H1 (cell line): ENCODE data around the gene LEKR1. TPM values are rescaled to one million over a fixed set of nuclear protein-coding genes. Genes with fewer than 3 reads are reported as not detected.

ENCODE experiments used
- CTCF ChIA-PET: fragments of 300-600 bp; sonication (Branson Sonifier 250); formaldehyde crosslinking; loops from one replicate; lab custom pipeline; 2021; ENCODE audit not compliant: partially characterized antibody; lab: Charles Lee
- POLR2A ChIA-PET: fragments of 300-600 bp; sonication (Branson Sonifier 250); formaldehyde crosslinking; loops from one replicate; lab custom pipeline; 2021; ENCODE audit warnings: inconsistent platforms; ENCODE audit not compliant: partially characterized antibody; lab: Charles Lee
- DNase-seq, 2 experiments: peaks; one replicate each; pipeline versions ENCODE4 v3.0.0 to v3.0.0-alpha.2; 2010 to 2022; ENCODE audit warnings: low spot score in 2 of 2, low read depth in 1 of 2, mixed read lengths in 1 of 2
- FAIRE-seq: peaks from 2 replicates; lab custom pipeline; 2011; peaks lifted over from hg19 to GRCh38; lab: Jason Lieb, UNC
- H2AFZ ChIP-seq: 2 replicates; pipeline ENCODE4 v1.8.1; 2012; ENCODE audit warnings: low read length, inconsistent platforms
- H2AK5ac ChIP-seq: 2 replicates; pipeline ENCODE4 v1.6.1; 2013; ENCODE audit warnings: low read depth, low read length
- H2BK120ac ChIP-seq: replicated peaks from 2 replicates; pipeline ENCODE3; 2013; ENCODE audit warnings: low read depth, low read length, inconsistent platforms
- H2BK12ac ChIP-seq: 2 replicates; pipeline ENCODE4 v1.6.1; 2013; ENCODE audit warnings: low read depth, low read length
- H2BK15ac ChIP-seq: 2 replicates; pipeline ENCODE4 v1.6.1; 2013; ENCODE audit warnings: low read length
- H2BK20ac ChIP-seq: 2 replicates; pipeline ENCODE4 v1.6.1; 2013; ENCODE audit warnings: low read length
- H2BK5ac ChIP-seq: 2 replicates; pipeline ENCODE4 v1.6.1; 2013; ENCODE audit warnings: low read depth, low read length
- H3K14ac ChIP-seq: 2 replicates; pipeline ENCODE4 v1.6.1; 2013; ENCODE audit warnings: inconsistent platforms; ENCODE audit not compliant: insufficient read length
- H3K18ac ChIP-seq: 2 replicates; pipeline ENCODE4 v1.6.1; 2013; ENCODE audit warnings: low read length; ENCODE audit errors: extremely low read depth
- H3K23ac ChIP-seq: 2 replicates; pipeline ENCODE4 v1.6.1; 2013; ENCODE audit warnings: inconsistent platforms; ENCODE audit not compliant: insufficient read length
- H3K23me2 ChIP-seq: 2 replicates; pipeline ENCODE4 v1.6.1; 2013; ENCODE audit warnings: low read depth, low read length
- H3K27ac ChIP-seq: 2 replicates; pipeline ENCODE4 v1.6.1; 2011; ENCODE audit warnings: low read depth, low read length, inconsistent platforms
- H3K27me3 ChIP-seq, 4 experiments: replicated peaks in 1 of 4; 1 replicate in 1 of 4; 2 replicates in 3 of 4; pipeline versions ENCODE4 v1.6.1 to v1.8.1; 2011 to 2013; ENCODE audit warnings: low read length in 3 of 4, mild to moderate bottlenecking in 3 of 4, inconsistent platforms in 2 of 4, mixed read lengths in 2 of 4, moderate library complexity in 1 of 4; ENCODE audit not compliant: control insufficient read depth in 3 of 4, insufficient read depth in 3 of 4; ENCODE audit errors: extremely low read depth in 1 of 4
- H3K36me3 ChIP-seq, 4 experiments: 2 replicates each; pipeline versions ENCODE4 v1.6.1 to v1.8.1; 2011 to 2013; ENCODE audit warnings: mild to moderate bottlenecking in 4 of 4, low read length in 3 of 4, moderate library complexity in 2 of 4, control low read depth in 1 of 4, inconsistent platforms in 1 of 4; ENCODE audit not compliant: insufficient read depth in 4 of 4, control insufficient read depth in 2 of 4
- H3K4ac ChIP-seq: replicated peaks from 2 replicates; pipeline ENCODE3; 2013; ENCODE audit warnings: low read length, low read depth, mixed read lengths, inconsistent platforms; ENCODE audit not compliant: insufficient read length
- H3K4me1 ChIP-seq, 4 experiments: replicated peaks in 1 of 4; 1 replicate in 1 of 4; 2 replicates in 3 of 4; pipeline versions ENCODE4 v1.6.1 to v1.8.1; 2011 to 2013; ENCODE audit warnings: low read length in 3 of 4, inconsistent platforms in 2 of 4, mixed read lengths in 1 of 4; ENCODE audit not compliant: insufficient read depth in 4 of 4, control insufficient read depth in 3 of 4
- H3K4me2 ChIP-seq, 2 experiments: 2 replicates each; pipeline versions ENCODE4 v1.6.1 to v1.8.1; 2011 to 2013; ENCODE audit warnings: low read depth in 2 of 2, low read length in 2 of 2, control low read depth in 1 of 2, inconsistent platforms in 1 of 2, mild to moderate bottlenecking in 1 of 2; ENCODE audit not compliant: insufficient read depth in 1 of 2
- H3K4me3 ChIP-seq, 4 experiments: fragments of 200-600, 300-600 bp in 1 of 4; sonication (generic), shearing (Covaris generic), sonication (Bioruptor Twin) in 1 of 4; 2 replicates each; pipeline versions ENCODE4 v1.5.1 to v1.8.1; 2011 to 2016; ENCODE audit warnings: low read length in 4 of 4, low read depth in 3 of 4, control low read depth in 2 of 4, inconsistent platforms in 2 of 4, mild to moderate bottlenecking in 2 of 4, mixed read lengths in 1 of 4, moderate library complexity in 1 of 4; ENCODE audit not compliant: insufficient read depth in 2 of 4; ENCODE audit errors: extremely low read depth in 1 of 4
- H3K56ac ChIP-seq: replicated peaks from 2 replicates; pipeline ENCODE3; 2013; ENCODE audit warnings: low read depth, mild to moderate bottlenecking, mixed read lengths, low read length, inconsistent platforms; ENCODE audit not compliant: insufficient read length
- H3K79me1 ChIP-seq: 2 replicates; pipeline ENCODE4 v1.6.1; 2013; ENCODE audit warnings: low read depth, low read length, control low read depth
- H3K79me2 ChIP-seq, 2 experiments: 2 replicates each; pipeline versions ENCODE4 v1.6.1 to v1.8.1; 2012 to 2013; ENCODE audit warnings: low read length in 2 of 2, mild to moderate bottlenecking in 2 of 2, inconsistent platforms in 1 of 2; ENCODE audit not compliant: insufficient read depth in 2 of 2, control insufficient read depth in 1 of 2
- H3K9ac ChIP-seq, 4 experiments: replicated peaks in 1 of 4; 1 replicate in 1 of 4; 2 replicates in 3 of 4; pipeline versions ENCODE4 v1.6.1 to v1.8.1; 2011 to 2013; ENCODE audit warnings: low read depth in 3 of 4, low read length in 3 of 4, control low read depth in 2 of 4, mild to moderate bottlenecking in 2 of 4, moderate library complexity in 2 of 4, inconsistent platforms in 1 of 4; ENCODE audit errors: extremely low read depth in 1 of 4
- H3K9me3 ChIP-seq, 2 experiments: 2 replicates each; pipeline versions ENCODE4 v1.6.1 to v1.8.1; 2012 to 2013; ENCODE audit warnings: mild to moderate bottlenecking in 2 of 2, moderate library complexity in 2 of 2, control low read depth in 1 of 2, inconsistent platforms in 1 of 2, low read depth in 1 of 2, low read length in 1 of 2, mixed read lengths in 1 of 2; ENCODE audit not compliant: insufficient read depth in 2 of 2
- H4K20me1 ChIP-seq, 2 experiments: replicated peaks in 1 of 2; 2 replicates each; pipeline versions ENCODE3 to v1.8.1; 2011 to 2013; ENCODE audit warnings: inconsistent platforms in 2 of 2, low read length in 2 of 2, mild to moderate bottlenecking in 1 of 2; ENCODE audit not compliant: insufficient read depth in 2 of 2, control insufficient read depth in 1 of 2
- H4K5ac ChIP-seq: 2 replicates; pipeline ENCODE4 v1.6.1; 2013; ENCODE audit warnings: low read length, low read depth, mixed read lengths, inconsistent platforms; ENCODE audit not compliant: insufficient read length
- H4K8ac ChIP-seq: 2 replicates; pipeline ENCODE4 v1.8.0; 2013; ENCODE audit warnings: mild to moderate bottlenecking, moderate library complexity, low read length, inconsistent platforms; ENCODE audit not compliant: insufficient read depth; ENCODE audit errors: extremely low read depth
- H4K91ac ChIP-seq: replicated peaks from 2 replicates; pipeline ENCODE3; 2013; ENCODE audit warnings: low read length, mixed read lengths, inconsistent platforms; ENCODE audit not compliant: insufficient read length
- BACH1 ChIP-seq: IDR thresholded peaks from 2 replicates; pipeline ENCODE4 v1.6.1; 2012; ENCODE audit warnings: low read length, improper control_type of control experiment
- FOSL1 ChIP-seq: IDR thresholded peaks from 2 replicates; pipeline ENCODE4 v1.6.1; 2011; ENCODE audit warnings: mild to moderate bottlenecking, low read depth, low read length, moderate library complexity; ENCODE audit not compliant: insufficient read depth
- PHF8 ChIP-seq: fragments of 200-600 bp; sonication (generic); conservative IDR thresholded peaks from 2 replicates; pipeline ENCODE4 v1.7.1; 2012; ENCODE audit warnings: low read depth, mild to moderate bottlenecking, inconsistent platforms, low read length, moderate library complexity
- RAD21 ChIP-seq, 2 experiments: IDR thresholded peaks in 1 of 2; conservative IDR thresholded peaks in 1 of 2; 2 replicates each; pipeline ENCODE4 v1.6.1; 2011; ENCODE audit warnings: low read depth in 2 of 2, low read length in 2 of 2, improper control_type of control experiment in 1 of 2, inconsistent platforms in 1 of 2, mild to moderate bottlenecking in 1 of 2, moderate library complexity in 1 of 2
- SRF ChIP-seq: IDR thresholded peaks from 2 replicates; pipeline ENCODE4 v1.6.1; 2011; ENCODE audit warnings: mild to moderate bottlenecking, low read depth, low read length, moderate library complexity
- WGBS, 2 experiments: shearing (Covaris generic) in 1 of 2; methylation state at CpG; one replicate each; pipeline versions ENCODE4 v1.1.6 to v1.1.7; 2013 to 2015; ENCODE audit warnings: low lambda C conversion rate in 2 of 2, mixed read lengths in 2 of 2, inconsistent platforms in 1 of 2, low coverage in 1 of 2, missing lambda C conversion rate in 1 of 2; ENCODE audit not compliant: insufficient replicate concordance in 2 of 2, insufficient coverage in 1 of 2, insufficient read length in 1 of 2; ENCODE audit errors: extremely low coverage in 1 of 2, missing lambda C conversion rate in 1 of 2; 5-methylcytosine and 5-hydroxymethylcytosine counted together
- polyA plus RNA-seq, 7 experiments: library from polyadenylated mRNA; depleted of rRNA in 3 of 7; stranded (reverse) in 5 of 7; unstranded in 2 of 7; fragments of >200 nt in 5 of 7; fragments of 200-250 nt in 2 of 7; gene quantifications; 1 replicate in 5 of 7; 2 replicates in 1 of 7; 4 replicates in 1 of 7; pipeline versions ENCODE4 v1.2.1 to v1.2.3, GENCODE V29; 2011 to 2013; ENCODE audit warnings: missing spikeins in 2 of 7, mixed read lengths in 2 of 7
- total RNA-seq: library from RNA; stranded (reverse); fragmentation: NEBNext Ultra II Directional; extraction: Animal tissue kit (Norgen Biotek cat#: 25700); gene quantifications from 2 replicates; pipeline ENCODE4 v1.2.1, GENCODE V29; 2021
- TF ChIP-seq, protein P1 (sequence below): IDR thresholded peaks from 2 replicates; pipeline ENCODE4 v1.6.1; 2012; ENCODE audit warnings: low read length, inconsistent platforms
- TF ChIP-seq, protein P2 (sequence below), 3 experiments: IDR thresholded peaks; 1 replicate in 2 of 3; 2 replicates in 1 of 3; pipeline versions ENCODE4 v1.5.1 to v1.6.1; 2011; ENCODE audit warnings: low read length in 3 of 3, mild to moderate bottlenecking in 3 of 3, inconsistent platforms in 2 of 3, low read depth in 1 of 3, moderate library complexity in 1 of 3; ENCODE audit not compliant: insufficient read depth in 1 of 3; ENCODE audit errors: control extremely low read depth in 1 of 3

The LEKR1 gene
- total and polyA plus RNA-seq, 2 of the 8 experiments (the other 6 are each of a cell fraction or from before 2014, with no cell fraction given): 0.08 TPM; not detected in 1

DNA sequence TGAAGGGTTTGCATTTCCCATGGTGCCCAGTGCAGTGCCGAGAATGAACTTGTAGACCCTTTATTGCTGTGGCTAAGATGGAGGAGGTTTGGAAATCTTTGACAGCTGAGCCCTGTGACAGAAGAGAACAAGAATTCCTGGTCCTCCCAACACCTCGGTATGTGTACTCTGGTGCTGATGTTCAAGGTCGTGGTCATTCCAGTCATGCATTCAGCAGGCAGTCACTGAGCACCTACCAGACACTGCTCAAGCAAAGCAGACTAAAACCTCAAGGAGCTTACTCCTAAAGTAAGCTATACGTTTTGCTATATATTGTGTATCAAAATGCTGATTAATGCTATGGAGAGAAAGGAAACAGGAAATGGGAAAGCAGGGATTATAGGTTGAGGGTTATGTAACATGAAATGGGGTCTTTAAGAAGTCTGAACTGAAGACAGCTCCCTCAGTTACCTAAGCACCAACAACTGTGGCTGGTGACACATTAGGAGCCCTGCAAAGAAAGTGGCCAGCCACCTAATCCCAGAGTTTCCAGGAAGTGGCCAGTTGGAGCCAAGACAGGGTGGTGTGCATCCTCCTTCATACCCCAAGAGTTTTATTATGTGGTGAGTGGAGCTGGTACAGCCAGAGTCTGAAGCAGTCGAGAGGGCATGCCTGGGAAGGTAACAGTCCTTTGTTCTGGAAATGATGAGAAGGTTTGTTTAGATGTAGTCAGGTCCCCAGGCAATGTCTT, 268.8 kb downstream of the LEKR1 start:
- 76% methylated on average over 5 of the region's 5 CpGs; no CpG with 5 or more reads in 1 of the 2 experiments for WGBS, 2 experiments
- TF ChIP-seq RAD21 (IDR thresholded peaks at IDR 0.05 in 1 of 2, conservative IDR thresholded peaks at IDR 0.05 in 1 of 2; ENCODE audit: low read depth in 2 of 2, low read length in 2 of 2): no peak
- no peak for TF ChIP-seq BACH1
- TF ChIP-seq, protein P1, sequence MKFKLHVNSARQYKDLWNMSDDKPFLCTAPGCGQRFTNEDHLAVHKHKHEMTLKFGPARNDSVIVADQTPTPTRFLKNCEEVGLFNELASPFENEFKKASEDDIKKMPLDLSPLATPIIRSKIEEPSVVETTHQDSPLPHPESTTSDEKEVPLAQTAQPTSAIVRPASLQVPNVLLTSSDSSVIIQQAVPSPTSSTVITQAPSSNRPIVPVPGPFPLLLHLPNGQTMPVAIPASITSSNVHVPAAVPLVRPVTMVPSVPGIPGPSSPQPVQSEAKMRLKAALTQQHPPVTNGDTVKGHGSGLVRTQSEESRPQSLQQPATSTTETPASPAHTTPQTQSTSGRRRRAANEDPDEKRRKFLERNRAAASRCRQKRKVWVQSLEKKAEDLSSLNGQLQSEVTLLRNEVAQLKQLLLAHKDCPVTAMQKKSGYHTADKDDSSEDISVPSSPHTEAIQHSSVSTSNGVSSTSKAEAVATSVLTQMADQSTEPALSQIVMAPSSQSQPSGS: no peak
- no peak for TF ChIP-seq FOSL1
- TF ChIP-seq PHF8: no peak
- no peak for TF ChIP-seq SRF
- TF ChIP-seq, protein P2, sequence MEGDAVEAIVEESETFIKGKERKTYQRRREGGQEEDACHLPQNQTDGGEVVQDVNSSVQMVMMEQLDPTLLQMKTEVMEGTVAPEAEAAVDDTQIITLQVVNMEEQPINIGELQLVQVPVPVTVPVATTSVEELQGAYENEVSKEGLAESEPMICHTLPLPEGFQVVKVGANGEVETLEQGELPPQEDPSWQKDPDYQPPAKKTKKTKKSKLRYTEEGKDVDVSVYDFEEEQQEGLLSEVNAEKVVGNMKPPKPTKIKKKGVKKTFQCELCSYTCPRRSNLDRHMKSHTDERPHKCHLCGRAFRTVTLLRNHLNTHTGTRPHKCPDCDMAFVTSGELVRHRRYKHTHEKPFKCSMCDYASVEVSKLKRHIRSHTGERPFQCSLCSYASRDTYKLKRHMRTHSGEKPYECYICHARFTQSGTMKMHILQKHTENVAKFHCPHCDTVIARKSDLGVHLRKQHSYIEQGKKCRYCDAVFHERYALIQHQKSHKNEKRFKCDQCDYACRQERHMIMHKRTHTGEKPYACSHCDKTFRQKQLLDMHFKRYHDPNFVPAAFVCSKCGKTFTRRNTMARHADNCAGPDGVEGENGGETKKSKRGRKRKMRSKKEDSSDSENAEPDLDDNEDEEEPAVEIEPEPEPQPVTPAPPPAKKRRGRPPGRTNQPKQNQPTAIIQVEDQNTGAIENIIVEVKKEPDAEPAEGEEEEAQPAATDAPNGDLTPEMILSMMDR (IDR thresholded peaks at IDR 0.05; ENCODE audit: control extremely low read depth in 1 of 3, insufficient read depth in 1 of 3, low read depth in 1 of 3, low read length in 3 of 3): no peak

More for the DNA sequence above, 268.8 kb downstream of the LEKR1 start:
- Histone ChIP-seq H3K4me1 (peaks cover 0 to 9% (median 3%) of the 10 kb centered on the region in 4 experiments; a peak in 4 of 7 replicates), H4K5ac (no peak overlapping the region), H3K23ac (no peak overlapping the region), H3K18ac (no peak overlapping the region), H3K36me3 (no peaks in the 10 kb centered on the region), H3K9me3 (no peaks in the 10 kb centered on the region), H2BK5ac (no peak overlapping the region), H2AK5ac (no peak overlapping the region), H2BK12ac (no peak overlapping the region), H3K56ac (no peak overlapping the region), H3K14ac (no peak overlapping the region), H3K79me2 (no peaks in the 10 kb centered on the region), H3K4me3 (no peak overlapping the region), H3K27me3 (no peaks in the 10 kb centered on the region), H3K4me2 (no peak overlapping the region), H3K9ac (no peak overlapping the region), H4K8ac (no peak overlapping the region), H2BK20ac (no peak overlapping the region), H3K27ac (no peak overlapping the region; the same call in 1 of the 2 replicates), H3K79me1 (no peaks in the 10 kb centered on the region), H3K4ac (no peak overlapping the region), H2BK120ac (no peak overlapping the region), H2AFZ (no peak overlapping the region), H3K23me2 (no peaks in the 10 kb centered on the region), H4K20me1 (no peaks in the 10 kb centered on the region), H2BK15ac (no peak overlapping the region), H4K91ac (no peak overlapping the region)
- FAIRE-seq (no peak), DNase-seq (no peak)
- CTCF ChIA-PET: interaction anchor here (1.8 to 56.4 kb wide), 3 partner anchors 9 to 34 kb away, joined by 4 to 1014 read pairs (median 7); no protein-coding TSS in a partner anchor
- POLR2A ChIA-PET: interaction anchor here (1.0 kb wide), 1 partner anchor 9 kb away, joined by 4 read pairs; no protein-coding TSS in a partner anchor
